Right lobe of liver (tissue), 6 donors: Measurements from ENCODE around the gene N4BP2L2. TPM values are rescaled to one million over a fixed set of nuclear protein-coding genes. Genes with fewer than 3 reads are reported as not detected.

Experiments
- ATAC-seq, 4 donors: fragments of 200-7000 bp; cut with Tn5 transposase; one replicate each; pipeline ENCODE4 v1.9.1; 2020; ENCODE audit warnings: mild to moderate bottlenecking in 4 of 4, moderate library complexity in 4 of 4
- DNase-seq, 3 donors: peaks; one replicate each; pipeline ENCODE4 v3.0.0-alpha.2; 2020
- H3K27ac ChIP-seq, 3 donors: fragments of 200-600 bp; one replicate each; pipeline ENCODE4 v1.8.0; 2022
- H3K27me3 ChIP-seq, 2 donors: fragments of 200-600 bp; one replicate each; pipeline ENCODE4 v1.8.0; 2022
- H3K36me3 ChIP-seq, 4 donors: fragments of 200-600 bp; sonication (generic) in 1 of 4; one replicate each; pipeline versions ENCODE4 v1.5.1 to v1.8.0; 2017 to 2022; ENCODE audit warnings: control low read depth in 1 of 4
- H3K4me1 ChIP-seq, 4 donors: fragments of 200-600 bp; sonication (generic) in 1 of 4; one replicate each; pipeline versions ENCODE4 v1.5.1 to v1.8.0; 2017 to 2022; ENCODE audit warnings: control low read depth in 1 of 4
- H3K4me3 ChIP-seq, 3 donors: fragments of 200-600 bp; one replicate each; pipeline ENCODE4 v1.8.0; 2022
- H3K9me3 ChIP-seq, 4 donors: fragments of 200-600 bp; sonication (generic) in 1 of 4; one replicate each; pipeline versions ENCODE4 v1.5.1 to v1.8.0; 2017 to 2022; ENCODE audit warnings: control low read depth in 1 of 4
- POLR2A ChIP-seq: fragments of 450-650 bp; IDR thresholded peaks from one replicate; pipeline ENCODE4 v1.6.1; 2017; ENCODE audit warnings: antibody characterized with exemption, mild to moderate bottlenecking
- WGBS: methylation state at CpG from one replicate; pipeline ENCODE4 v1.1.6; 2018; ENCODE audit warnings: low coverage, low lambda C conversion rate; ENCODE audit not compliant: insufficient coverage; ENCODE audit errors: missing lambda C conversion rate; 5-methylcytosine and 5-hydroxymethylcytosine counted together
- intact Hi-C, 2 donors: fragments of 100-400 bp; cut with DNase I; formaldehyde crosslinking; loops; one replicate each; pipeline versions ENCODE4 v1.11.2 to v1.14.1; 2022
- small RNA-seq, 2 experiments: library from RNA; depleted of rRNA; stranded (forward); fragments of <200 nt; gene quantifications; one replicate each; pipeline ENCODE3, GENCODE V24; 2016
- total RNA-seq, 6 experiments: library from RNA; depleted of rRNA in 2 of 6; stranded (reverse); fragments of >200 nt in 2 of 6; fragmentation: NEBNext Ultra II Directional in 3 of 6; extraction: Animal tissue kit (Norgen Biotek cat#: 25700) in 3 of 6; gene quantifications; one replicate each; pipeline versions ENCODE4 v1.1.0 to v1.2.4, GENCODE V29; 2016 to 2023
- TF ChIP-seq, protein P1 (sequence below), 4 donors: fragments of 200-600 bp in 3 of 4; fragments of 450-650 bp in 1 of 4; IDR thresholded peaks; one replicate each; pipeline versions ENCODE4 v1.5.1 to v1.8.0; 2016 to 2022; ENCODE audit warnings: antibody characterized with exemption in 4 of 4, mild to moderate bottlenecking in 2 of 4
- donor health status: DM: no; HTN: yes; CAD: no.
- donor health status: DM: no; HTN: no; CAD: no.
- donor health status: DM: no; HTN: no; CAD: no.
- donor health status: DM: no; HTN: yes; CAD: no.
- donor health status: DM: no; HTN: yes; CAD: no.

N4BP2L2 gene
- total RNA-seq, 6 experiments from 2014 or later, result 48.8 to 99.7 (median 61.1) TPM

DNA sequence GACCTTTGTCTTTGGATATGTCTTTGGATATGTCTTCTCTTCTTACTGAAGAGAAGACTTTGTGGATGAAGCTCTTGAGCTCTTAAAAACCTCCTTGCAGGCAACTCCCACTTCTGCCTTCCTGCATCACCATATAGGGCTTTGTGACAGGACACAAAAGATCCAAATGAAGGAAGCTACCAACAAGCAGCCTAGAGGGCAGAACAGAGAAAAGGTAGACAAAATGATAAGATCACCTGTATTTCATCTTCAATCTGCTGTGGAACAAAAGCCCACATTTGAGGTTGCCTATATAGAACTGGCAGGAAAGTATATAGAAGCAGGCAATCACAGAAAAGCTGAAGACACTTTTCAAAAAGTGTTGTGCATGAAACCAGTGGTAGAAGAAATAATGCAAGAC, 153.2 kb downstream of the N4BP2L2 start:
- Histone ChIP-seq H3K4me1 (no peaks in the 10 kb centered on the region), H3K4me3 (no peak overlapping the region), H3K9me3 (no peaks in the 10 kb centered on the region), H3K27me3 (no peaks in the 10 kb centered on the region), H3K27ac (no peak overlapping the region), H3K36me3 (no peaks in the 10 kb centered on the region)
- DNase-seq (no peak), ATAC-seq (no peak)
- TF ChIP-seq, protein P1, sequence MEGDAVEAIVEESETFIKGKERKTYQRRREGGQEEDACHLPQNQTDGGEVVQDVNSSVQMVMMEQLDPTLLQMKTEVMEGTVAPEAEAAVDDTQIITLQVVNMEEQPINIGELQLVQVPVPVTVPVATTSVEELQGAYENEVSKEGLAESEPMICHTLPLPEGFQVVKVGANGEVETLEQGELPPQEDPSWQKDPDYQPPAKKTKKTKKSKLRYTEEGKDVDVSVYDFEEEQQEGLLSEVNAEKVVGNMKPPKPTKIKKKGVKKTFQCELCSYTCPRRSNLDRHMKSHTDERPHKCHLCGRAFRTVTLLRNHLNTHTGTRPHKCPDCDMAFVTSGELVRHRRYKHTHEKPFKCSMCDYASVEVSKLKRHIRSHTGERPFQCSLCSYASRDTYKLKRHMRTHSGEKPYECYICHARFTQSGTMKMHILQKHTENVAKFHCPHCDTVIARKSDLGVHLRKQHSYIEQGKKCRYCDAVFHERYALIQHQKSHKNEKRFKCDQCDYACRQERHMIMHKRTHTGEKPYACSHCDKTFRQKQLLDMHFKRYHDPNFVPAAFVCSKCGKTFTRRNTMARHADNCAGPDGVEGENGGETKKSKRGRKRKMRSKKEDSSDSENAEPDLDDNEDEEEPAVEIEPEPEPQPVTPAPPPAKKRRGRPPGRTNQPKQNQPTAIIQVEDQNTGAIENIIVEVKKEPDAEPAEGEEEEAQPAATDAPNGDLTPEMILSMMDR (IDR thresholded peaks at IDR 0.05), result no peak
- no peak for TF ChIP-seq POLR2A
- intact Hi-C loops, result no loop called here

DNA sequence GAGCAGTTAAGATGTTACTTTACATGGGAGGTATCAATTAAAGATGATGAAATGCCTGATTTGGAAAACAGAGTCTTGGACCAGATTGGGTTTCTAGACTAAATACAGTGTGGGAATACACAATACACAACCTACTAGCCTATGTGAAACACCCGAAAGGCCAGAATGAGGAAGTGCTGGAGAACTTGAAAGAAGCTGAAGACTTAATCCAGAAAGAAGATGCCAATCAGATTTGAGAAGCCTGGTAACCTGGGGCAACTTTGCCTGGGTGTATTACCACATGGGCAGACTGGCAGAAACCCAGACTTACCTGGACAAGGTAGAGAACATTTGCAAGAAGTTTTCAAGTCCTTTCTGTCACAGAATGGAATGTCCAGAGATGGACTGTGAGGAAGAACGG, 153.9 kb downstream of the N4BP2L2 start:
- Histone ChIP-seq H3K36me3 (no peaks in the 10 kb centered on the region), H3K4me3 (no peak overlapping the region), H3K27me3 (no peaks in the 10 kb centered on the region), H3K27ac (no peak overlapping the region), H3K4me1 (no peaks in the 10 kb centered on the region), H3K9me3 (no peaks in the 10 kb centered on the region)
- TF ChIP-seq, protein P1 (IDR thresholded peaks at IDR 0.05), result no peak
- TF ChIP-seq POLR2A, result no peak
- 70% methylated on average over 2 of the region's 2 CpGs for WGBS
- DNase-seq, result no peak
- intact Hi-C loops, result no loop called here
- ATAC-seq, result no peak

DNA sequence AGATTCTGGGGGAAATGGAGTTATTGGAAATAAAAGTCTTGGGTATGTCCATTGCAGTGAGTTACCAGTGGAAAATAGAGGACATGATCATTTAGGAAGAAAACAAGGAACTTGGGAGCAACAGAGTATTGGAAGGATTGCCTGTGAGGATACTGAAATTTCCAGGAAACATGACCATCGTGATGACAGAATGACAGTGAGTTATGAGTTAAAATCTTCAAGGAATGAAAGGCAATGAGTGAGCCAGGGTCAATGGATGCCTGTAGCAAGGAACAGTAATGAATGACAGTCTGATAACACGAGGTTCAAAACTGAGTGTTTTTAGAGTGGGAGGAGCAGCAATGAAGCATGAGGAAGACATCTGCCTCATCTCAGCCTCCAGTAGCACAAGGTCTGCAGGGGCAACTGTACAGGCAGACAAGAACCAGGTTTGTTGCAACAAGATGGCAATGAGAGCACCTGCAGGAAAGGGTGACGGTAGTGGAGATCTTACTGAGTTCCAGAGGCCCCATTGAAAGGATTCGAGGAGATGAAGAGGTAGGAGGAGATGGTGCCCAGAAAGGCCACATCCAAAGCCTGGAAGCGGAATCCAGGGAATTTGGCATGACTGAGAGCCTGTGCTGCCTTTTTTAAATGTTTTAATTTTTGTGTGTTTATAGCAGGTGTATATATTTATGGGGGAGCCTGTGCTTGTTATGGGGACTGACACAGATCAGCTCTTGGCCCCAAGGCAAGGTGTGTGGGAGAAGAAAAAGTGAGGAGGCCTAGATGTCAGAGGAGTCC, 154.6 kb downstream of the N4BP2L2 start:
- ATAC-seq (no peak), DNase-seq (no peak)
- H3K4me3 ChIP-seq, result no peak overlapping the region
- no peaks in the 10 kb centered on the region for H3K9me3 ChIP-seq
- no peaks in the 10 kb centered on the region for H3K4me1 ChIP-seq
- H3K27me3 ChIP-seq, result no peaks in the 10 kb centered on the region
- H3K36me3 ChIP-seq, result no peaks in the 10 kb centered on the region
- WGBS, result 89% methylated on average over 5 of the region's 5 CpGs
- TF ChIP-seq POLR2A, result no peak
- TF ChIP-seq, protein P1 (IDR thresholded peaks at IDR 0.05), result no peak
- no peak overlapping the region for H3K27ac ChIP-seq
- intact Hi-C loops, result no loop called here

Small RNAs within 50 kb of the gene (small RNA-seq; reads per million reads assigned to genes)
- gene RF00190, result 0 reads per million in 2 experiments

Other genes starting within 250 kb of the N4BP2L2 start
- not detected for gene ZAR1L, start 223.4 kb downstream of the N4BP2L2 start, total RNA-seq
- 1 to 10 TPM in 4 of 6 experiments, under 1 TPM in 2; 0.46 to 4.0 (median 1.8) TPM for gene BRCA2, start 223.3 kb downstream of the N4BP2L2 start, total RNA-seq
- gene N4BP2L1, start 110.7 kb downstream of the N4BP2L2 start, total RNA-seq, result 10 to 100 TPM; 17.4 to 56.9 (median 26.5) TPM
- gene PDS5B, start 47.7 kb upstream of the N4BP2L2 start, total RNA-seq, result 10 to 100 TPM; 11.9 to 14.2 (median 12.5) TPM